GM12878 (cell line): ENCODE measurements around the gene AGMAT.

Source experiments
- ASH2L ChIP-seq: fragments of 300-600, 200-600 bp; sonication (generic); IDR thresholded peaks from 2 replicates; pipeline ENCODE4 v1.6.1; 2017; ENCODE audit warnings: low read depth, mild to moderate bottlenecking, borderline replicate concordance
- BCL11A ChIP-seq: IDR thresholded peaks from 2 replicates; pipeline ENCODE4 v1.6.1; 2011; ENCODE audit warnings: low read depth, low read length
- CREB1 ChIP-seq: IDR thresholded peaks from 2 replicates; pipeline ENCODE4 v1.6.1; 2012; ENCODE audit warnings: low read depth, mild to moderate bottlenecking, inconsistent platforms
- CTCF ChIP-seq, 3 experiments: IDR thresholded peaks in 2 of 3; conservative IDR thresholded peaks in 1 of 3; 2 replicates each; pipeline ENCODE4 v1.5.1; 2011; ENCODE audit warnings: low read depth in 3 of 3, low read length in 3 of 3, mild to moderate bottlenecking in 3 of 3, control low read depth in 2 of 3, moderate library complexity in 2 of 3, inconsistent platforms in 1 of 3, mixed read lengths in 1 of 3; ENCODE audit not compliant: control insufficient read depth in 2 of 3, insufficient read depth in 1 of 3; ENCODE audit errors: extremely low read depth in 1 of 3
- E2F4 ChIP-seq: IDR thresholded peaks from 2 replicates; pipeline ENCODE4 v1.6.1; 2012; ENCODE audit warnings: low read depth, low read length, improper control_type of control experiment
- EP300 ChIP-seq, 2 experiments: fragments of 150-350 bp in 1 of 2; IDR thresholded peaks; 2 replicates each; pipeline ENCODE4 v1.6.1; 2011 to 2012; ENCODE audit warnings: low read depth in 2 of 2, low read length in 2 of 2, borderline replicate concordance in 1 of 2, improper control_type of control experiment in 1 of 2, inconsistent platforms in 1 of 2; ENCODE audit not compliant: control insufficient read depth in 1 of 2
- EZH2 ChIP-seq: IDR thresholded peaks from 2 replicates; pipeline ENCODE4 v1.6.1; 2012; ENCODE audit warnings: low read depth, mild to moderate bottlenecking, control low read depth, inconsistent platforms, low read length, borderline replicate concordance; ENCODE audit not compliant: control insufficient read depth
- GATAD2B ChIP-seq: fragments of 450-650 bp; conservative IDR thresholded peaks from 2 replicates; pipeline ENCODE4 v1.6.1; 2017; ENCODE audit warnings: low read depth, mild to moderate bottlenecking, moderate library complexity
- RAD51 ChIP-seq: fragments of 450-650 bp; IDR thresholded peaks from 2 replicates; pipeline ENCODE4 v1.6.1; 2016; ENCODE audit warnings: moderate library complexity, mild to moderate bottlenecking, inconsistent platforms

DNA sequence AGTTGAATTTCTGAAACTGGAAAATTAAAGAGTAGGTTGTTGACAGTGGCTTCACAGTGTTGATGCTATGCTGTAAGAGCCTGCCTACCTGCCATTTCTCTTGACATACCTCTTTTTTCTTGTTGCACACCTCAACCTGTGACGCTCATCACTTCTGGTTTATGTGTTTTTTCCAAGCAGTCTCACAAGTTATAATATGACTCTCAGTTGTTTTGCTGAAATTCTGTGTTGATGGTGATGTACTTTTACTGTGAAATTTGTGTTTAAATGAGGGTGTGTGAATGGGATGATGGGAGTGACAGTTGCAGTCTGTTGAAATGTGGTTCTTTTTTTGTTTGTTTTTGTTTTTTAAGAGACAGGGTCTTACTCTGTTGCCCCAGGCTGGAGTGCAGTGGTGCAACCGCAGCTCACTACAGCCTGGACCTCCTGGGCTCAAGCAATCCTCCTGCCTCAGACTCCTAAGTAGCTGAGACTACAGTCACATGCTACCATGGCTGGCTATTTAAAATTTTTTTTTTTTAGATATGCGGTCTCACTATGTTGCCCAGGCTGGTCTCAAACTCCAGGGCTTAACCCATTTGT lies 39.4 kb upstream of the AGMAT start:
- TF ChIP-seq EZH2 (no peak), CTCF (IDR thresholded peaks at IDR 0.05 in 2 of 3, conservative IDR thresholded peaks at IDR 0.05 in 1 of 3; ENCODE audit: control insufficient read depth in 2 of 3, extremely low read depth in 1 of 3, insufficient read depth in 1 of 3, low read depth in 3 of 3, low read length in 3 of 3) (no peak), BCL11A (no peak), RAD51 (no peak), E2F4 (no peak), ASH2L (no peak), GATAD2B (no peak), EP300 (IDR thresholded peaks at IDR 0.05; ENCODE audit: borderline replicate concordance in 1 of 2, control insufficient read depth in 1 of 2, low read depth in 2 of 2, low read length in 2 of 2) (no peak), CREB1 (no peak)
